HL-60 (cell line): Measurements from ENCODE around the gene ZP3.
"Not testable (repeated sequence)": the region's sequence is repeated elsewhere in the genome, so short reads cannot be mapped to it uniquely, and the experiment has no call there.

Source experiments
- GABPA ChIP-seq: IDR thresholded peaks from 2 replicates; pipeline ENCODE4 v1.6.1; 2012; ENCODE audit warnings: low read depth
- POLR2AphosphoS5 ChIP-seq: IDR thresholded peaks from 2 replicates; pipeline ENCODE4 v1.6.1; 2012; ENCODE audit warnings: low read depth
- SPI1 ChIP-seq: IDR thresholded peaks from 2 replicates; pipeline ENCODE4 v1.6.1; 2012; ENCODE audit warnings: low read depth, mild to moderate bottlenecking, borderline replicate concordance
- TF ChIP-seq, protein P1 (sequence below): IDR thresholded peaks from one replicate; pipeline ENCODE4 v1.5.1; 2011; ENCODE audit warnings: low read length, control low read depth, inconsistent platforms; ENCODE audit not compliant: insufficient read depth
- TF ChIP-seq, protein P2 (sequence below): IDR thresholded peaks from 2 replicates; pipeline ENCODE4 v1.6.1; 2012; ENCODE audit warnings: low read depth; ENCODE audit not compliant: insufficient replicate concordance

DNA sequence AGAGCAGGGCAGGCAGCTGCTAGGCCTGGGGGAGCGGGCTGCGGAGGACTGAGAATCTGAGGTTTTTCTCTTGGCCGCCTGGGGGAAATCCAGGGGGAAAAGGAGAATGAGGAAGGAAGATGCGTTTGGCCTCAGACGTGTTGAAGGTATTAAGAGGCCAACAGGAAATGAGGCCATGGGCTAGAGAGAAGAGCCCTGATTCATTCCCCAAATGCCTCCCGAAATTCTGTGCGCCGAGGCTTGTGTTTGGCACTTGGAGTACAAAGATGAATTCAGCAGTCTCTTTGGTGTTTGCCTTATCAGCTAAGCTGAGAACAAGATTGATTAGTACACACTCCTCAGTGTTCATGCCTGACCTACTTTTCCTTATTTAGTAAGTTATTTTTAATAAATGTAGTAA lies 41.2 kb downstream of the ZP3 start:
- TF ChIP-seq, protein P1, sequence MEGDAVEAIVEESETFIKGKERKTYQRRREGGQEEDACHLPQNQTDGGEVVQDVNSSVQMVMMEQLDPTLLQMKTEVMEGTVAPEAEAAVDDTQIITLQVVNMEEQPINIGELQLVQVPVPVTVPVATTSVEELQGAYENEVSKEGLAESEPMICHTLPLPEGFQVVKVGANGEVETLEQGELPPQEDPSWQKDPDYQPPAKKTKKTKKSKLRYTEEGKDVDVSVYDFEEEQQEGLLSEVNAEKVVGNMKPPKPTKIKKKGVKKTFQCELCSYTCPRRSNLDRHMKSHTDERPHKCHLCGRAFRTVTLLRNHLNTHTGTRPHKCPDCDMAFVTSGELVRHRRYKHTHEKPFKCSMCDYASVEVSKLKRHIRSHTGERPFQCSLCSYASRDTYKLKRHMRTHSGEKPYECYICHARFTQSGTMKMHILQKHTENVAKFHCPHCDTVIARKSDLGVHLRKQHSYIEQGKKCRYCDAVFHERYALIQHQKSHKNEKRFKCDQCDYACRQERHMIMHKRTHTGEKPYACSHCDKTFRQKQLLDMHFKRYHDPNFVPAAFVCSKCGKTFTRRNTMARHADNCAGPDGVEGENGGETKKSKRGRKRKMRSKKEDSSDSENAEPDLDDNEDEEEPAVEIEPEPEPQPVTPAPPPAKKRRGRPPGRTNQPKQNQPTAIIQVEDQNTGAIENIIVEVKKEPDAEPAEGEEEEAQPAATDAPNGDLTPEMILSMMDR, result not testable (repeated sequence)
- TF ChIP-seq POLR2AphosphoS5, GABPA, SPI1: not testable (repeated sequence)
- TF ChIP-seq, protein P2, sequence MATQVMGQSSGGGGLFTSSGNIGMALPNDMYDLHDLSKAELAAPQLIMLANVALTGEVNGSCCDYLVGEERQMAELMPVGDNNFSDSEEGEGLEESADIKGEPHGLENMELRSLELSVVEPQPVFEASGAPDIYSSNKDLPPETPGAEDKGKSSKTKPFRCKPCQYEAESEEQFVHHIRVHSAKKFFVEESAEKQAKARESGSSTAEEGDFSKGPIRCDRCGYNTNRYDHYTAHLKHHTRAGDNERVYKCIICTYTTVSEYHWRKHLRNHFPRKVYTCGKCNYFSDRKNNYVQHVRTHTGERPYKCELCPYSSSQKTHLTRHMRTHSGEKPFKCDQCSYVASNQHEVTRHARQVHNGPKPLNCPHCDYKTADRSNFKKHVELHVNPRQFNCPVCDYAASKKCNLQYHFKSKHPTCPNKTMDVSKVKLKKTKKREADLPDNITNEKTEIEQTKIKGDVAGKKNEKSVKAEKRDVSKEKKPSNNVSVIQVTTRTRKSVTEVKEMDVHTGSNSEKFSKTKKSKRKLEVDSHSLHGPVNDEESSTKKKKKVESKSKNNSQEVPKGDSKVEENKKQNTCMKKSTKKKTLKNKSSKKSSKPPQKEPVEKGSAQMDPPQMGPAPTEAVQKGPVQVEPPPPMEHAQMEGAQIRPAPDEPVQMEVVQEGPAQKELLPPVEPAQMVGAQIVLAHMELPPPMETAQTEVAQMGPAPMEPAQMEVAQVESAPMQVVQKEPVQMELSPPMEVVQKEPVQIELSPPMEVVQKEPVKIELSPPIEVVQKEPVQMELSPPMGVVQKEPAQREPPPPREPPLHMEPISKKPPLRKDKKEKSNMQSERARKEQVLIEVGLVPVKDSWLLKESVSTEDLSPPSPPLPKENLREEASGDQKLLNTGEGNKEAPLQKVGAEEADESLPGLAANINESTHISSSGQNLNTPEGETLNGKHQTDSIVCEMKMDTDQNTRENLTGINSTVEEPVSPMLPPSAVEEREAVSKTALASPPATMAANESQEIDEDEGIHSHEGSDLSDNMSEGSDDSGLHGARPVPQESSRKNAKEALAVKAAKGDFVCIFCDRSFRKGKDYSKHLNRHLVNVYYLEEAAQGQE, result not testable (repeated sequence)
